HEK293 (cell line): ENCODE measurements around the gene EFEMP2.
A peak's percentile ranks its signal among the peaks of the same experiment; 100 is the strongest.

Experiments
- AEBP2 ChIP-seq: fragments of 450-650 bp; formaldehyde crosslinking; IDR thresholded peaks from 2 replicates; pipeline ENCODE4 v1.5.1; 2016; ENCODE audit warnings: missing biosample characterization, missing genetic modification characterization, borderline replicate concordance
- GFI1B ChIP-seq: fragments of 450-650 bp; formaldehyde crosslinking; IDR thresholded peaks from 2 replicates; pipeline ENCODE4 v1.5.1; 2016; ENCODE audit warnings: missing biosample characterization, missing genetic modification characterization
- IKZF3 ChIP-seq: fragments of 450-650 bp; IDR thresholded peaks from 2 replicates; pipeline ENCODE4 v1.5.0; 2018; ENCODE audit warnings: missing biosample characterization, mild to moderate bottlenecking, missing genetic modification characterization, moderate library complexity
- KLF16 ChIP-seq: fragments of 450-650 bp; formaldehyde crosslinking; IDR thresholded peaks from 2 replicates; pipeline ENCODE4 v1.5.1; 2017; ENCODE audit warnings: missing biosample characterization, missing genetic modification characterization
- MEIS1 ChIP-seq: sonication (generic); formaldehyde crosslinking; IDR thresholded peaks from 2 replicates; pipeline ENCODE4 v1.8.1; 2022; ENCODE audit warnings: missing genetic modification reagents, mild to moderate bottlenecking, borderline replicate concordance
- PRDM10 ChIP-seq: fragments of 450-650 bp; formaldehyde crosslinking; IDR thresholded peaks from 2 replicates; pipeline ENCODE4 v1.5.1; 2016; ENCODE audit warnings: missing biosample characterization, missing genetic modification characterization
- SP2 ChIP-seq: fragments of 450-650 bp; formaldehyde crosslinking; IDR thresholded peaks from 2 replicates; pipeline ENCODE4 v1.5.1; 2016; ENCODE audit warnings: missing biosample characterization, missing genetic modification characterization
- SP3 ChIP-seq: fragments of 450-650 bp; formaldehyde crosslinking; IDR thresholded peaks from 2 replicates; pipeline ENCODE4 v1.5.1; 2016; ENCODE audit warnings: missing biosample characterization, missing genetic modification characterization
- SP7 ChIP-seq: fragments of 450-650 bp; formaldehyde crosslinking; IDR thresholded peaks from 2 replicates; pipeline ENCODE4 v1.5.1; 2016; ENCODE audit warnings: missing biosample characterization, missing genetic modification characterization
- WT1 ChIP-seq: fragments of 450-650 bp; formaldehyde crosslinking; IDR thresholded peaks from 2 replicates; pipeline ENCODE4 v1.5.1; 2016; ENCODE audit warnings: missing biosample characterization, missing genetic modification characterization
- ZBTB11 ChIP-seq: fragments of 450-650 bp; formaldehyde crosslinking; conservative IDR thresholded peaks from 2 replicates; pipeline ENCODE4 v1.5.1; 2016; ENCODE audit warnings: low read depth, missing biosample characterization, missing genetic modification characterization
- ZBTB8A ChIP-seq: fragments of 450-650 bp; formaldehyde crosslinking; IDR thresholded peaks from 2 replicates; pipeline ENCODE4 v1.5.1; 2016; ENCODE audit warnings: missing biosample characterization, missing genetic modification characterization
- ZEB2 ChIP-seq: fragments of 450-650 bp; formaldehyde crosslinking; IDR thresholded peaks from 2 replicates; pipeline ENCODE4 v1.5.1; 2016; ENCODE audit warnings: missing biosample characterization, missing genetic modification characterization
- ZNF132 ChIP-seq: fragments of 450-650 bp; formaldehyde crosslinking; IDR thresholded peaks from 2 replicates; pipeline ENCODE4 v1.5.1; 2017; ENCODE audit warnings: missing biosample characterization, missing genetic modification characterization, borderline replicate concordance
- ZNF138 ChIP-seq: fragments of 450-650 bp; formaldehyde crosslinking; IDR thresholded peaks from 2 replicates; pipeline ENCODE4 v1.5.1; 2016; ENCODE audit warnings: missing biosample characterization, missing genetic modification characterization, borderline replicate concordance
- ZNF140 ChIP-seq: fragments of 450-650 bp; formaldehyde crosslinking; IDR thresholded peaks from 2 replicates; pipeline ENCODE4 v1.5.1; 2016; ENCODE audit warnings: missing biosample characterization, missing genetic modification characterization
- ZNF146 ChIP-seq: fragments of 450-650 bp; formaldehyde crosslinking; IDR thresholded peaks from 2 replicates; pipeline ENCODE4 v1.5.1; 2016; ENCODE audit warnings: missing biosample characterization, missing genetic modification characterization
- ZNF18 ChIP-seq: fragments of 450-650 bp; formaldehyde crosslinking; IDR thresholded peaks from 2 replicates; pipeline ENCODE4 v1.5.1; 2016; ENCODE audit warnings: missing biosample characterization, missing genetic modification characterization
- ZNF2 ChIP-seq: fragments of 450-650 bp; formaldehyde crosslinking; IDR thresholded peaks from 2 replicates; pipeline ENCODE4 v1.5.1; 2016; ENCODE audit warnings: missing biosample characterization, missing genetic modification characterization
- ZNF324 ChIP-seq: fragments of 450-650 bp; formaldehyde crosslinking; IDR thresholded peaks from 2 replicates; pipeline ENCODE4 v1.5.1; 2016; ENCODE audit warnings: missing biosample characterization, missing genetic modification characterization
- ZNF341 ChIP-seq: fragments of 450-650 bp; formaldehyde crosslinking; IDR thresholded peaks from 2 replicates; pipeline ENCODE4; 2016; ENCODE audit warnings: low read depth, missing biosample characterization, missing genetic modification characterization
- ZNF449 ChIP-seq: fragments of 450-650 bp; formaldehyde crosslinking; IDR thresholded peaks from 2 replicates; pipeline ENCODE4 v1.5.1; 2017; ENCODE audit warnings: missing biosample characterization, mild to moderate bottlenecking, missing genetic modification characterization, moderate library complexity
- ZNF513 ChIP-seq: fragments of 450-650 bp; IDR thresholded peaks from 2 replicates; pipeline ENCODE4 v1.5.1; 2018; ENCODE audit warnings: missing biosample characterization, missing genetic modification characterization
- ZNF621 ChIP-seq: fragments of 450-650 bp; formaldehyde crosslinking; IDR thresholded peaks from 2 replicates; pipeline ENCODE4 v1.5.1; 2017; ENCODE audit warnings: missing biosample characterization, missing genetic modification characterization
- ZNF626 ChIP-seq: fragments of 450-650 bp; sonication (Bioruptor Pico); formaldehyde crosslinking; IDR thresholded peaks from 2 replicates; pipeline ENCODE4 v1.5.1; 2018; ENCODE audit warnings: missing biosample characterization, missing genetic modification characterization, inconsistent platforms
- ZXDB ChIP-seq: fragments of 450-650 bp; formaldehyde crosslinking; IDR thresholded peaks from 2 replicates; pipeline ENCODE4 v1.5.1; 2016; ENCODE audit warnings: missing biosample characterization, missing genetic modification characterization

EFEMP2 gene

GRCh38 chr11:65857853-65858680, 14.5 kb downstream of the EFEMP2 start, which contains the start of gene CFL1 (continued):
- TF ChIP-seq PRDM10, result peak; percentile 79
- peak; percentile 89 for TF ChIP-seq SP2
- TF ChIP-seq ZNF132 (tag by site-specific recombination), result no peak
- 0 out of 2 replicates have a peak, but pooled peaks have one; percentile 20 for TF ChIP-seq ZBTB8A
- peak; percentile 96 for TF ChIP-seq ZBTB11 (tag by site-specific recombination)
- TF ChIP-seq KLF16 (tag by site-specific recombination), result peak; percentile 88
- TF ChIP-seq ZNF449, result peak; percentile 36; the same call in 1 of the 2 replicates
- TF ChIP-seq ZNF146, result no peak
- no peak for TF ChIP-seq ZNF18 (tag by site-specific recombination)
- TF ChIP-seq ZNF140 (tag by site-specific recombination), result no peak
- TF ChIP-seq ZNF626 (tag by site-specific recombination), result no peak
- TF ChIP-seq ZNF324 (tag by site-specific recombination), result no peak
- TF ChIP-seq ZXDB (tag by site-specific recombination), result peak; percentile 75
- TF ChIP-seq SP7 (tag by site-specific recombination), result peak; percentile 38
- no peak; the same call in 1 of the 2 replicates for TF ChIP-seq ZNF2 (tag by site-specific recombination)
- peak; percentile 89 for TF ChIP-seq SP3 (tag by site-specific recombination)
- no peak for TF ChIP-seq ZNF621
- TF ChIP-seq IKZF3 (tag by site-specific recombination), result 0 out of 2 replicates have a peak, but pooled peaks have one; percentile 13
- peak; percentile 45; the same call in 1 of the 2 replicates for TF ChIP-seq ZNF513 (tag by site-specific recombination)
- peak; percentile 68 for TF ChIP-seq ZEB2 (tag by site-specific recombination)
- TF ChIP-seq WT1 (tag by site-specific recombination), result no peak
- TF ChIP-seq AEBP2 (tag by site-specific recombination), result no peak
- no peak for TF ChIP-seq MEIS1 (CRISPR knock-in tag)
- TF ChIP-seq GFI1B (tag by site-specific recombination), result no peak
- no peak for TF ChIP-seq ZNF138 (tag by site-specific recombination)
- no peak; the same call in 1 of the 2 replicates for TF ChIP-seq ZNF341
